Hepatocyte (in vitro differentiated cells): ENCODE results near the gene PALS2. TPM values are rescaled to one million over a fixed set of nuclear protein-coding genes. Genes with fewer than 3 reads are reported as not detected.

ENCODE experiments used
- DNase-seq: peaks from one replicate; pipeline ENCODE4 v3.0.0-alpha.2; 2016; ENCODE audit warnings: low spot score
- H2AFZ ChIP-seq: fragments of 200-600 bp; sonication (generic); 2 replicates; pipeline ENCODE4 v1.6.0; 2016; ENCODE audit warnings: antibody characterized with exemption, mild to moderate bottlenecking
- H3K27ac ChIP-seq: fragments of 200-600 bp; sonication (generic); 2 replicates; pipeline ENCODE4 v1.5.1; 2016; ENCODE audit warnings: mild to moderate bottlenecking
- H3K27me3 ChIP-seq: fragments of 200-600 bp; sonication (generic); 2 replicates; pipeline ENCODE4 v1.6.1; 2016
- H3K36me3 ChIP-seq: fragments of 200-600 bp; sonication (generic); replicated peaks from 2 replicates; pipeline ENCODE4 v1.5.1; 2016; ENCODE audit warnings: low read depth; ENCODE audit not compliant: insufficient read depth
- H3K4me1 ChIP-seq: fragments of 200-600 bp; sonication (generic); 2 replicates; pipeline ENCODE4 v1.5.1; 2016; ENCODE audit warnings: mild to moderate bottlenecking, moderate library complexity; ENCODE audit not compliant: insufficient read depth
- H3K4me2 ChIP-seq: fragments of 200-600 bp; sonication (generic); 2 replicates; pipeline ENCODE4 v1.6.0; 2016
- H3K4me3 ChIP-seq: fragments of 200-600 bp; sonication (generic); 2 replicates; pipeline ENCODE4 v1.5.1; 2016; ENCODE audit warnings: mild to moderate bottlenecking
- H3K79me2 ChIP-seq: fragments of 200-600 bp; sonication (generic); 2 replicates; pipeline ENCODE4 v1.6.0; 2017; ENCODE audit warnings: mild to moderate bottlenecking
- H3K9me2 ChIP-seq: fragments of 200-600 bp; sonication (generic); replicated peaks from 2 replicates; pipeline ENCODE4 v1.6.0; 2017; ENCODE audit warnings: mild to moderate bottlenecking; ENCODE audit not compliant: insufficient read depth
- H3K9me3 ChIP-seq: fragments of 200-600 bp; sonication (generic); 2 replicates; pipeline ENCODE4 v1.5.1; 2016; ENCODE audit warnings: low read depth, mild to moderate bottlenecking
- H4K20me1 ChIP-seq: fragments of 200-600 bp; sonication (generic); 2 replicates; pipeline ENCODE4 v1.6.0; 2016; ENCODE audit warnings: mild to moderate bottlenecking; ENCODE audit not compliant: insufficient read depth, poor library complexity, severe bottlenecking
- EZH2 ChIP-seq: fragments of 200-600 bp; sonication (generic); IDR thresholded peaks from 2 replicates; pipeline ENCODE4 v1.6.1; 2016; ENCODE audit warnings: antibody characterized with exemption, mild to moderate bottlenecking, borderline replicate concordance
- EZH2phosphoT487 ChIP-seq: fragments of 200-600 bp; sonication (generic); IDR thresholded peaks from one replicate; pipeline ENCODE4 v1.6.1; 2018; ENCODE audit warnings: antibody characterized with exemption, mild to moderate bottlenecking, low read depth, moderate library complexity; ENCODE audit not compliant: unreplicated experiment, severe bottlenecking
- WGBS: methylation state at CpG from one replicate; pipeline ENCODE4 v1.1.6; 2016; ENCODE audit warnings: low lambda C conversion rate; ENCODE audit errors: missing lambda C conversion rate; 5-methylcytosine and 5-hydroxymethylcytosine counted together
- polyA plus RNA-seq: library from polyadenylated mRNA; unstranded; fragments of >200 nt; fragmentation: Nextera tagmentation; extraction: Ambion mirVana; gene quantifications from 2 replicates; pipeline ENCODE4 v1.2.1, GENCODE V29; 2016
- total RNA-seq: library from RNA; depleted of rRNA; stranded (reverse); fragments of >200 nt; gene quantifications from 2 replicates; pipeline ENCODE4 v1.2.3, GENCODE V29; 2014
- TF ChIP-seq, protein P1 (sequence below): fragments of 200-600 bp; sonication (generic); IDR thresholded peaks from 2 replicates; pipeline ENCODE4 v1.5.1; 2016; ENCODE audit warnings: antibody characterized with exemption, mild to moderate bottlenecking; ENCODE audit not compliant: poor library complexity

PALS2 gene
- total RNA-seq (74.9 and 84.5 TPM in 2 replicates), polyA plus RNA-seq (37.6 and 43.9 TPM in 2 replicates)

- H2AFZ ChIP-seq = peak within 1 kb of the TSS; percentile 80
- peaks cover 6% of the 10 kb centered on the region for H3K27me3 ChIP-seq
- 0% methylated on average over 27 of the region's 69 CpGs for WGBS
- H3K9me3 ChIP-seq = no peaks in the 10 kb centered on the region
- no peaks in the 10 kb centered on the region for H3K9me2 ChIP-seq
- peaks cover 30% of the 10 kb centered on the region for H3K79me2 ChIP-seq
- H3K4me2 ChIP-seq = peak within 1 kb of the TSS; percentile 87
- H3K4me3 ChIP-seq = peak within 1 kb of the TSS; percentile 87
- TF ChIP-seq, protein P1, sequence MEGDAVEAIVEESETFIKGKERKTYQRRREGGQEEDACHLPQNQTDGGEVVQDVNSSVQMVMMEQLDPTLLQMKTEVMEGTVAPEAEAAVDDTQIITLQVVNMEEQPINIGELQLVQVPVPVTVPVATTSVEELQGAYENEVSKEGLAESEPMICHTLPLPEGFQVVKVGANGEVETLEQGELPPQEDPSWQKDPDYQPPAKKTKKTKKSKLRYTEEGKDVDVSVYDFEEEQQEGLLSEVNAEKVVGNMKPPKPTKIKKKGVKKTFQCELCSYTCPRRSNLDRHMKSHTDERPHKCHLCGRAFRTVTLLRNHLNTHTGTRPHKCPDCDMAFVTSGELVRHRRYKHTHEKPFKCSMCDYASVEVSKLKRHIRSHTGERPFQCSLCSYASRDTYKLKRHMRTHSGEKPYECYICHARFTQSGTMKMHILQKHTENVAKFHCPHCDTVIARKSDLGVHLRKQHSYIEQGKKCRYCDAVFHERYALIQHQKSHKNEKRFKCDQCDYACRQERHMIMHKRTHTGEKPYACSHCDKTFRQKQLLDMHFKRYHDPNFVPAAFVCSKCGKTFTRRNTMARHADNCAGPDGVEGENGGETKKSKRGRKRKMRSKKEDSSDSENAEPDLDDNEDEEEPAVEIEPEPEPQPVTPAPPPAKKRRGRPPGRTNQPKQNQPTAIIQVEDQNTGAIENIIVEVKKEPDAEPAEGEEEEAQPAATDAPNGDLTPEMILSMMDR = no peak
- no peak for TF ChIP-seq EZH2phosphoT487
- no peak for TF ChIP-seq EZH2
- H4K20me1 ChIP-seq = no peaks in the 10 kb centered on the region
- H3K27ac ChIP-seq = peak within 1 kb of the TSS; percentile 92
- H3K4me1 ChIP-seq = peaks cover 11% of the 10 kb centered on the region
- peak; percentile 91 for DNase-seq
- H3K36me3 ChIP-seq = no peaks in the 10 kb centered on the region
These were observed at the start of gene PALS2 for GRCh38 chr7:24572997-24573553. PALS2 (plus strand) TSS chr7:24573452; CDS start chr7:24623668, 50,216 bp downstream.

GRCh38 chr7:24531255-24531654, 42.0 kb upstream of the PALS2 start:
- H3K27ac ChIP-seq = no peak overlapping the region
- H2AFZ ChIP-seq = no peak overlapping the region
- WGBS = 89% methylated on average over 4 of the region's 4 CpGs
- H3K4me2 ChIP-seq = no peak overlapping the region
- H3K79me2 ChIP-seq = no peaks in the 10 kb centered on the region
- no peaks in the 10 kb centered on the region for H4K20me1 ChIP-seq
- no peaks in the 10 kb centered on the region for H3K4me1 ChIP-seq
- H3K36me3 ChIP-seq = no peaks in the 10 kb centered on the region
- no peaks in the 10 kb centered on the region for H3K9me3 ChIP-seq
- peaks cover 4% of the 10 kb centered on the region for H3K27me3 ChIP-seq
- no peaks in the 10 kb centered on the region for H3K9me2 ChIP-seq
- no peak for DNase-seq
- H3K4me3 ChIP-seq = no peak overlapping the region
- TF ChIP-seq EZH2 (no peak), EZH2phosphoT487 (no peak)
- TF ChIP-seq, protein P1 = no peak

DNA sequence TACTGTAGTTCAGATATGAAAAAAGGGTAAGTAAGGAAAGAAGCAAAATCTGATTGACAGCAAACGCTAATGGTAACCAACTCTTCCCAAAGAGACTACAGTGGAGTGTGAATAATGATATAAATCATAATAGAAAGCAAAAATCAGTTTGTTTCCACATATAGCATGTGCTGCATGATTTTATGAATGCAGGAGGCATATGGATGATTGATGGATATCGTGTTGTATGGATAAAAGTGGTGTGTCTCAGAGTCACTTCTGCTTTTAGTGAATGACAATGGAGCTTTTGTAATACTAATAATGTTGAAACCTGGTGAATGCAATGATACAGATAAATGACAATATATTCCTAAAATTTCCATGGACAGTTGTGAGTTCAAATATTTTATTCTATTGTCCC, 36.6 kb upstream of the PALS2 start:
- Histone ChIP-seq H3K4me1 (no peaks in the 10 kb centered on the region), H3K36me3 (no peaks in the 10 kb centered on the region), H2AFZ (no peak overlapping the region), H3K27ac (no peak overlapping the region), H3K4me2 (no peak overlapping the region), H3K27me3 (peaks cover 8% of the 10 kb centered on the region), H3K9me2 (no peaks in the 10 kb centered on the region), H3K9me3 (no peaks in the 10 kb centered on the region), H3K79me2 (no peaks in the 10 kb centered on the region), H4K20me1 (no peaks in the 10 kb centered on the region), H3K4me3 (no peak overlapping the region)
- WGBS = 93% methylated on average over 2 of the region's 2 CpGs
- TF ChIP-seq EZH2 (no peak), EZH2phosphoT487 (no peak)
- TF ChIP-seq, protein P1 = no peak
- no peak for DNase-seq
